H9 (cell line): ENCODE measurements around the gene PPP1R26. TPM values are rescaled to one million over a fixed set of nuclear protein-coding genes. Genes with fewer than 3 reads are reported as not detected.

Experiments
- DNase-seq: peaks from one replicate; pipeline ENCODE4 v3.0.0-alpha.2; 2017
- H2AFZ ChIP-seq: one replicate; pipeline ENCODE4 v1.6.1; 2013; ENCODE audit warnings: mild to moderate bottlenecking, low read length, control low read depth, moderate library complexity
- H2AK5ac ChIP-seq: 2 replicates; pipeline ENCODE4 v1.6.1; 2013; ENCODE audit warnings: low read length, control low read depth, mixed read lengths; ENCODE audit not compliant: insufficient read length
- H2BK120ac ChIP-seq: one replicate; pipeline ENCODE4 v1.6.1; 2013; ENCODE audit warnings: low read depth, mild to moderate bottlenecking, low read length, control low read depth, inconsistent platforms; ENCODE audit not compliant: poor library complexity, severe bottlenecking
- H2BK12ac ChIP-seq: 2 replicates; pipeline ENCODE4 v1.6.1; 2013; ENCODE audit warnings: low read length, control low read depth, mixed read lengths, low read depth; ENCODE audit not compliant: insufficient read length
- H2BK15ac ChIP-seq: 2 replicates; pipeline ENCODE4 v1.6.1; 2013; ENCODE audit warnings: low read depth, low read length, control low read depth
- H2BK20ac ChIP-seq: one replicate; pipeline ENCODE4 v1.6.1; 2013; ENCODE audit warnings: low read depth, mild to moderate bottlenecking, low read length, control low read depth, inconsistent platforms; ENCODE audit not compliant: poor library complexity, severe bottlenecking
- H2BK5ac ChIP-seq: 2 replicates; pipeline ENCODE4 v1.6.1; 2013; ENCODE audit warnings: low read length, control low read depth, mixed read lengths; ENCODE audit not compliant: insufficient read length
- H3K14ac ChIP-seq: 2 replicates; pipeline ENCODE4 v1.6.1; 2013; ENCODE audit warnings: low read length, control low read depth; ENCODE audit not compliant: insufficient read depth
- H3K18ac ChIP-seq: 2 replicates; pipeline ENCODE4 v1.6.1; 2013; ENCODE audit warnings: low read depth, mild to moderate bottlenecking, mixed read lengths, low read length, control low read depth; ENCODE audit not compliant: insufficient read length
- H3K23ac ChIP-seq: 2 replicates; pipeline ENCODE4 v1.6.1; 2013; ENCODE audit warnings: low read length, control low read depth, mixed read lengths, low read depth; ENCODE audit not compliant: insufficient read length
- H3K23me2 ChIP-seq: 2 replicates; pipeline ENCODE4 v1.6.1; 2013; ENCODE audit warnings: low read depth, mild to moderate bottlenecking, mixed read lengths, low read length, control low read depth; ENCODE audit not compliant: insufficient read length, poor library complexity, severe bottlenecking
- H3K27ac ChIP-seq: 2 replicates; pipeline ENCODE4 v1.5.1; 2013; ENCODE audit warnings: low read length, control low read depth, mixed read lengths, low read depth; ENCODE audit not compliant: insufficient read length
- H3K27me3 ChIP-seq: 2 replicates; pipeline ENCODE4 v1.6.1; 2013; ENCODE audit warnings: low read length, control low read depth, inconsistent platforms; ENCODE audit not compliant: insufficient read depth
- H3K4ac ChIP-seq: 2 replicates; pipeline ENCODE4 v1.6.1; 2013; ENCODE audit warnings: low read depth, mild to moderate bottlenecking, control low read depth, inconsistent platforms, low read length, moderate library complexity
- H3K4me1 ChIP-seq: 2 replicates; pipeline ENCODE4 v1.6.1; 2013; ENCODE audit warnings: low read length, control low read depth, inconsistent platforms; ENCODE audit not compliant: insufficient read depth
- H3K4me2 ChIP-seq: 2 replicates; pipeline ENCODE4 v1.6.1; 2013; ENCODE audit warnings: low read length, control low read depth, mixed read lengths; ENCODE audit not compliant: insufficient read length, insufficient read depth
- H3K56ac ChIP-seq: 2 replicates; pipeline ENCODE4 v1.6.1; 2013; ENCODE audit warnings: low read depth, mild to moderate bottlenecking, mixed read lengths, low read length, control low read depth; ENCODE audit not compliant: insufficient read length
- H3K79me1 ChIP-seq: 2 replicates; pipeline ENCODE4 v1.6.1; 2013; ENCODE audit warnings: low read depth, mild to moderate bottlenecking, moderate library complexity, low read length, control low read depth, inconsistent platforms; ENCODE audit not compliant: insufficient read depth, poor library complexity, severe bottlenecking
- H3K79me2 ChIP-seq: 2 replicates; pipeline ENCODE4 v1.6.1; 2013; ENCODE audit warnings: low read length, control low read depth, inconsistent platforms; ENCODE audit not compliant: insufficient read depth
- H3K9ac ChIP-seq: 2 replicates; pipeline ENCODE4 v1.6.1; 2013; ENCODE audit warnings: low read length, control low read depth, mixed read lengths; ENCODE audit not compliant: insufficient read length; ENCODE audit errors: extremely low read depth
- H3K9me3 ChIP-seq: one replicate; pipeline ENCODE4 v1.6.1; 2013; ENCODE audit warnings: low read depth, low read length, inconsistent platforms; ENCODE audit not compliant: control insufficient read depth
- H3T11ph ChIP-seq: one replicate; pipeline ENCODE4 v1.6.1; 2013; ENCODE audit warnings: mild to moderate bottlenecking, low read length, control low read depth, inconsistent platforms
- H4K20me1 ChIP-seq: one replicate; pipeline ENCODE4 v1.6.1; 2013; ENCODE audit not compliant: control insufficient read depth, insufficient read length, insufficient read depth
- H4K5ac ChIP-seq: 2 replicates; pipeline ENCODE4 v1.6.1; 2013; ENCODE audit warnings: low read depth, mild to moderate bottlenecking, mixed read lengths, low read length, control low read depth; ENCODE audit not compliant: insufficient read length
- H4K8ac ChIP-seq: replicated peaks from 2 replicates; pipeline ENCODE4 v1.6.1; 2013; ENCODE audit warnings: low read length, control low read depth, mixed read lengths, low read depth; ENCODE audit not compliant: insufficient read length
- H4K91ac ChIP-seq: 2 replicates; pipeline ENCODE4 v1.6.1; 2013; ENCODE audit warnings: low read depth, mild to moderate bottlenecking, moderate library complexity, mixed read lengths, low read length, control low read depth; ENCODE audit not compliant: insufficient read length
- H3K27ac Mint-ChIP-seq, 3 experiments: 2 replicates in 2 of 3; 3 replicates in 1 of 3; pipeline ENCODE4 v1.8.0; 2020 to 2021; ENCODE audit warnings: mixed read lengths in 3 of 3, mild to moderate bottlenecking in 1 of 3, moderate library complexity in 1 of 3
- H3K27me3 Mint-ChIP-seq: 2 replicates; pipeline ENCODE4 v1.8.0; 2021; ENCODE audit warnings: low read depth, mild to moderate bottlenecking, moderate library complexity, mixed read lengths
- H3K36me3 Mint-ChIP-seq, 3 experiments: 2 replicates in 2 of 3; 3 replicates in 1 of 3; pipeline ENCODE4 v1.8.0; 2020 to 2021; ENCODE audit warnings: low read depth in 3 of 3, mixed read lengths in 3 of 3; ENCODE audit not compliant: insufficient read depth in 1 of 3
- H3K4me1 Mint-ChIP-seq, 2 experiments: 2 replicates each; pipeline ENCODE4 v1.8.0; 2020; ENCODE audit warnings: mixed read lengths in 2 of 2
- H3K4me3 Mint-ChIP-seq, 2 experiments: 2 replicates in 1 of 2; 3 replicates in 1 of 2; pipeline ENCODE4 v1.8.0; 2020 to 2021; ENCODE audit warnings: mild to moderate bottlenecking in 2 of 2, mixed read lengths in 2 of 2, moderate library complexity in 1 of 2
- H3K9me3 Mint-ChIP-seq, 2 experiments: 2 replicates in 1 of 2; 3 replicates in 1 of 2; pipeline ENCODE4 v1.8.0; 2020; ENCODE audit warnings: mild to moderate bottlenecking in 2 of 2, mixed read lengths in 2 of 2, moderate library complexity in 1 of 2
- WGBS: extraction: QIAGEN DNeasy Blood & Tissue Kit; methylation state at CpG from one replicate; pipeline ENCODE4 v1.1.7; 2013; ENCODE audit warnings: missing lambda C conversion rate, low lambda C conversion rate, mixed read lengths; ENCODE audit not compliant: insufficient read length; ENCODE audit errors: extremely low coverage; 5-methylcytosine and 5-hydroxymethylcytosine counted together
- total RNA-seq: library from RNA; stranded (reverse); gene quantifications from 2 replicates; pipeline ENCODE4 v1.2.1, GENCODE V29; 2021
- TF ChIP-seq, protein P1 (sequence below): fragments of 200-600 bp; sonication (generic); conservative IDR thresholded peaks from 3 replicates; pipeline ENCODE4 v1.8.0; 2021; ENCODE audit warnings: antibody characterized with exemption, mild to moderate bottlenecking

PPP1R26 gene
- total RNA-seq, 1 experiment from 2014 or later: 38.0 TPM

DNA sequence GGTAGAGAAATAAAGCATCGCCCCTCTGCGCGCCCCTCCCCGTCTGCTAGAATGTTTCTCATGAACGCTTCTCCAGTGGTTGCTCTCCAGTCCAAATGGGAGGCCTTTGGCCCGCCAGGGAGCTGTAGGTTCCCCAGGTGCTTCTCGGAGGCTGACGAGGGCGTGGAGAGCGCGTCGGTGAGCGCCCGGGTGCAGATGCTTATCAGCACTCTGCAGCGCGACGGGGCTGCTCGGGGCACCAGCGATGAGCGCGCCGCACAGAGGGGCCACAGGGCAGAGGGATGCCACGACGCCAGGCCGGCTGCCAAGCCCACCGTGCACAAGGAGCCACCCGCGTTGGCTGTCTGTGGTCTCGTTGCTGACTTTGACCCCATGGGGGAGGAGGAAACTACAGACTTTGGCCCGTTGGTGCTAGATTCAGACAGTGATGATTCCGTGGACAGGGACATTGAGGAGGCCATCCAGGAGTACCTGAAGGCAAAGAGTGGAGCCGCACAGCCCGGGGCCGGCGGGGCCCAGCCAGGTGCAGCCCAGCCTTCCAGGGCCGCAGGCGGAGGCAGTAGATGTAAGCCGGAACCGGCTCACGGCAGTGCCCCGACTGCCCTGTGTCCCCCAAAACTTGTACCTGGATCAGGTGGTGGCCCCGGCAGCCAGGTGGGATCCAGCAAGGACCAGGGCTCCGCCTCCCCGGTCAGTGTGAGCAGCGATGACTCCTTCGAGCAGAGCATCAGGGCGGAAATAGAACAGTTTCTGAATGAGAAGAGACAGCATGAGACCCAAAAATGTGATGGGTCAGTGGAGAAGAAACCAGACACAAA is 5.1 kb downstream of the PPP1R26 start:
- Histone ChIP-seq H3K9me3 (no peaks in the 10 kb centered on the region), H3K23me2 (peaks cover 6% of the 10 kb centered on the region), H3K27me3 (no peaks in the 10 kb centered on the region), H4K8ac (no peak overlapping the region), H3K79me2 (no peaks in the 10 kb centered on the region; the same call in 1 of the 2 replicates), H3K27ac (no peak overlapping the region), H2AK5ac (no peak overlapping the region), H3K9ac (no peak overlapping the region), H2BK20ac (no peak overlapping the region), H3K14ac (no peak overlapping the region), H3K56ac (no peak overlapping the region), H2BK5ac (no peak overlapping the region), H2BK120ac (no peak overlapping the region), H2AFZ (no peak overlapping the region), H4K20me1 (no peaks in the 10 kb centered on the region), H3K4ac (no peak overlapping the region), H3K4me2 (no peak overlapping the region), H3K23ac (no peak overlapping the region), H3K4me1 (no peaks in the 10 kb centered on the region; the same call in 1 of the 2 replicates), H2BK12ac (no peak overlapping the region), H4K91ac (no peak overlapping the region), H3K18ac (no peak overlapping the region), H3T11ph (no peak overlapping the region), H3K79me1 (peaks cover 3% of the 10 kb centered on the region), H4K5ac (no peak overlapping the region), H2BK15ac (no peak overlapping the region)
- H3K36me3 Mint-ChIP-seq: peaks cover 26 to 64% (median 62%) of the 10 kb centered on the region in 3 experiments
- DNase-seq: no peak
- H3K27me3 Mint-ChIP-seq: no peaks in the 10 kb centered on the region
- no peak overlapping the region for H3K27ac Mint-ChIP-seq
- peaks cover 5 to 10% of the 10 kb centered on the region in 2 experiments; a peak in 3 of 4 replicates for H3K4me1 Mint-ChIP-seq
- WGBS: no CpG with 5 or more reads among the region's 47 CpGs
- H3K9me3 Mint-ChIP-seq: no peaks in the 10 kb centered on the region
- TF ChIP-seq, protein P1, sequence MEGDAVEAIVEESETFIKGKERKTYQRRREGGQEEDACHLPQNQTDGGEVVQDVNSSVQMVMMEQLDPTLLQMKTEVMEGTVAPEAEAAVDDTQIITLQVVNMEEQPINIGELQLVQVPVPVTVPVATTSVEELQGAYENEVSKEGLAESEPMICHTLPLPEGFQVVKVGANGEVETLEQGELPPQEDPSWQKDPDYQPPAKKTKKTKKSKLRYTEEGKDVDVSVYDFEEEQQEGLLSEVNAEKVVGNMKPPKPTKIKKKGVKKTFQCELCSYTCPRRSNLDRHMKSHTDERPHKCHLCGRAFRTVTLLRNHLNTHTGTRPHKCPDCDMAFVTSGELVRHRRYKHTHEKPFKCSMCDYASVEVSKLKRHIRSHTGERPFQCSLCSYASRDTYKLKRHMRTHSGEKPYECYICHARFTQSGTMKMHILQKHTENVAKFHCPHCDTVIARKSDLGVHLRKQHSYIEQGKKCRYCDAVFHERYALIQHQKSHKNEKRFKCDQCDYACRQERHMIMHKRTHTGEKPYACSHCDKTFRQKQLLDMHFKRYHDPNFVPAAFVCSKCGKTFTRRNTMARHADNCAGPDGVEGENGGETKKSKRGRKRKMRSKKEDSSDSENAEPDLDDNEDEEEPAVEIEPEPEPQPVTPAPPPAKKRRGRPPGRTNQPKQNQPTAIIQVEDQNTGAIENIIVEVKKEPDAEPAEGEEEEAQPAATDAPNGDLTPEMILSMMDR: no peak
- H3K4me3 Mint-ChIP-seq: no peak overlapping the region
